ENCODE results near the gene FETUB.

The FETUB gene

GRCh38 chr3:186639778-186640472, at the start of gene FETUB:
TSS of gene FETUB (plus strand) at chr3:186640399. CDS start at chr3:186640461, 62 bp downstream.
- no peak for DNase-seq

GRCh38 chr3:186590580-186591295, 49.5 kb upstream of the FETUB start:
- DNase-seq, result no peak

GRCh38 chr3:186592682-186593081, 47.5 kb upstream of the FETUB start:
- no peak for DNase-seq

- DNase-seq, result no peak
Observed at GRCh38 chr3:186593862-186594261, 46.3 kb upstream of the FETUB start.

- no peak for DNase-seq
Observed at GRCh38 chr3:186594591-186595113, 45.5 kb upstream of the FETUB start.

- no peak for DNase-seq
Observed at GRCh38 chr3:186596568-186597287, 43.5 kb upstream of the FETUB start.

GRCh38 chr3:186598108-186598784, 42.0 kb upstream of the FETUB start:
- DNase-seq, result no peak

GRCh38 chr3:186598794-186599141, 41.4 kb upstream of the FETUB start:
- DNase-seq, result no peak

- DNase-seq, result no peak
Observed at GRCh38 chr3:186599142-186599784, 40.9 kb upstream of the FETUB start.

- DNase-seq, result no peak
Observed at GRCh38 chr3:186599785-186600166, 40.4 kb upstream of the FETUB start.

GRCh38 chr3:186600896-186601295, 39.3 kb upstream of the FETUB start:
- DNase-seq, result no peak

GRCh38 chr3:186603159-186603558, 37.0 kb upstream of the FETUB start:
- DNase-seq, result no peak

- no peak for DNase-seq
Observed at GRCh38 chr3:186605078-186605477, 35.1 kb upstream of the FETUB start.

GRCh38 chr3:186605561-186606545, 34.3 kb upstream of the FETUB start:
- DNase-seq, result no peak

GRCh38 chr3:186608624-186609215, 31.5 kb upstream of the FETUB start:
- DNase-seq, result no peak

- DNase-seq, result no peak
Observed at GRCh38 chr3:186609247-186609868, 30.8 kb upstream of the FETUB start.

- DNase-seq, result no peak
Observed at GRCh38 chr3:186612065-186612464, 28.1 kb upstream of the FETUB start.

- no peak for DNase-seq
Observed at GRCh38 chr3:186612721-186613636, 27.2 kb upstream of the FETUB start, which contains the start of gene AHSG. TSS of gene AHSG (plus strand) at chr3:186613060. CDS start at chr3:186613142, 82 bp downstream.

- DNase-seq, result no peak
Observed at GRCh38 chr3:186613637-186614265, 26.4 kb upstream of the FETUB start.

Data from NCI-H1417 treated with DMSO at 0.1 percent for 48 hours (cell line).